Femur (tissue), 1 donor: ENCODE data around the gene PXDN.
"Not testable (repeated sequence)": the region's sequence is repeated elsewhere in the genome, so short reads cannot be mapped to it uniquely, and the experiment has no call there.

ENCODE experiments used
- DNase-seq: peaks from one replicate; pipeline ENCODE4 v3.0.0-alpha.2; 2017

Gene PXDN

DNA sequence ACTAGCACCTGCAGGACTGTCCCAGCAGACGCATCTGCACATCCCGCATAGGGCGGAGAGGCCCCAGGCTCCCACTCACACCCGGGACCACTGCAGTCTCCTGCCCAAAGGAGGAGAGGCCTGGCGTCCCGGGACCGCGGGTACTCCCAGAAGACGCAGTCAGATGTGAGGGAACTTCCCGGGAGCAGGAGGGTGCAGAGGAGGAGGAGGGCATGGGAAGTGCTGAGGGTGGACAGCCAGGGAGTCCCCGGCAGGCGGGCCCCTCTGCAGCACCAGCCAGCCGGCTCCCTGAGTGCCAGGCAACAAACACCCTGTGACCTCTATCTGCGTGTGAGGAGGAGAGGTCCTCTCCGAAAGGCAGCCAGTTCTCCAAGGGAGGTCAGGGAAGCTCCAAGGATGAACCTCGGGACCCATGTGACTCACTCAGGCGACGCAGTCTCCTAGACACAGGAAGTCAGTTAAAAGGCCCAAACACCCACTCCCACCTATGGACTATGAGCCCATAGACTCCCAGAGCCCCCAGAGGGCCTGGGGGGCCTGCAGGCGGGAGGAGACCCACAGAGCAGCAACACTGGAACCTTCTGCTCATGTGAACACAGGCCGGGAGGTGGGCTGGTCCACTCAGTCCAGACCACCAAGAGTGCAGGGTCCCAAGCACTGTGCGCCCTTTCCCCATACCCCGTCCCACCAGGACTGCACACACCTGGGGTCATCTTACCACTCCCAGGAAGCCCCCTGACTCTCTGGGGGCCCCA, 4.2 kb downstream of the PXDN start:
- peak; percentile 16 for DNase-seq

DNA sequence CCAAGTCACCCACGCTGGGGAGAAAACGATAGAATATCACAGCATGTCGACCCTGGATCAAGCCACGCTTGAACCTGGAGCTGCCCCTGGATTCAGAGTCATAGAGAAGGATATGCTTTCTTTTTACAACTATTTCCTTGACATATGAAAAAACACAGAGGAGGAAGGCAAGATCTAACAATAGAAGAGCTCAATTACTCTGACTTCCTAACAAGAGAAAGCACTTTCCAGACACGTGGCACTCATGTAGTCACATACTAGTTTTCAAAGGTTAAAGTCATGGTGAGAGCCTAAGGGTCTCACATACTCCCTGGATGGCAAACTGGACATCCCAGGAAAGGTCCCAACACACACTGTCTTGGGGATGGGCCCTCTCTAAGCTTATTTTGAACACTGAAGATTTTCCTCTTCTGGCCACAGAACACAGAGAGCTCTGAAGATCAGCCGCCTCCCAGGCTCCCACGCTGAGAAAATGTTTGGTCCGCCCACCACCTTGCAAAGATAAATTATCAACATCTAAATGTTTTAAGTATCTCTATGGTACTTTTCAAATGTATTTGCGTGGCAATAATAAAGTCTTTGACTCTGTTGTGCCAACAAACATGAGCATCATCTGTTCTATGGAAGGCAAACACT, 4.9 kb downstream of the PXDN start:
- no peak for DNase-seq

DNA sequence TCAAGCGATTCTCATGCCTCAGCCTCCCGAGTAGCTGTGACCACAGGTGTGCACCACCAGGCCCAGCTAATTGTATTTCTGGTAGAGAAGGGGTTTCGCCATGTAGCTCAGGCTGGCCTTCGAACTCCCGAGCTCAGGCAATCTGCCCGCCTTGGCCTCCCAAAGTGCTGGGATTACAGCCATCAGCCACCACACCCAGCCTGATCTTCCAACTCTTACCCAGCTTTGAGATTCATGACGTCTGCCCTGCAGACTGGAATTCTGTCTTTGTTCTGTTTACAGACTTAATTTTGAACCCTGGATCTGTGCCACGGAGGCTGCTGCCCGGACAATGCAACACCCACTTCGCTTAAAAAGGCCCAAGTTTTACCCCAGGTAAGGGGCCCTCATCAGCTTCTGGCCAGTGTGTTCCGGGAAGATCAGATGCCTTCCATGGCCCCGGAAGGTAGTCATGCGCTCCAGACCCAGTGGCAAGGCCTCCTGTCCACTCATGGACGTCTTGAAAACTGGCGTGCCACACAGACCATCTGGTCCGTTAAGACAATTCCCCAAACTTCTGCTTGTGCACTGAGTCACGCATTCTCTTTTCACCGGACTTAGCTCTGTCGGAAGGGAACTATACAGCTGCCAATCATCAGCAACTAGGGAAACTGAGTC, 5.5 kb downstream of the PXDN start:
- peak; percentile 15 for DNase-seq

- DNase-seq = no peak
Observed at GRCh38 chr2:1738163-1738562, 6.2 kb downstream of the PXDN start.

- no peak for DNase-seq
Observed at GRCh38 chr2:1736997-1737480, 7.3 kb downstream of the PXDN start.

GRCh38 chr2:1736045-1736444, 8.3 kb downstream of the PXDN start:
- no peak for DNase-seq

GRCh38 chr2:1733298-1733697, 11.0 kb downstream of the PXDN start:
- DNase-seq = not testable (repeated sequence)

- DNase-seq = peak; percentile 83
Observed at GRCh38 chr2:1731963-1732768, 12.1 kb downstream of the PXDN start.

- no peak for DNase-seq
Observed at GRCh38 chr2:1731447-1731962, 12.8 kb downstream of the PXDN start.

DNA sequence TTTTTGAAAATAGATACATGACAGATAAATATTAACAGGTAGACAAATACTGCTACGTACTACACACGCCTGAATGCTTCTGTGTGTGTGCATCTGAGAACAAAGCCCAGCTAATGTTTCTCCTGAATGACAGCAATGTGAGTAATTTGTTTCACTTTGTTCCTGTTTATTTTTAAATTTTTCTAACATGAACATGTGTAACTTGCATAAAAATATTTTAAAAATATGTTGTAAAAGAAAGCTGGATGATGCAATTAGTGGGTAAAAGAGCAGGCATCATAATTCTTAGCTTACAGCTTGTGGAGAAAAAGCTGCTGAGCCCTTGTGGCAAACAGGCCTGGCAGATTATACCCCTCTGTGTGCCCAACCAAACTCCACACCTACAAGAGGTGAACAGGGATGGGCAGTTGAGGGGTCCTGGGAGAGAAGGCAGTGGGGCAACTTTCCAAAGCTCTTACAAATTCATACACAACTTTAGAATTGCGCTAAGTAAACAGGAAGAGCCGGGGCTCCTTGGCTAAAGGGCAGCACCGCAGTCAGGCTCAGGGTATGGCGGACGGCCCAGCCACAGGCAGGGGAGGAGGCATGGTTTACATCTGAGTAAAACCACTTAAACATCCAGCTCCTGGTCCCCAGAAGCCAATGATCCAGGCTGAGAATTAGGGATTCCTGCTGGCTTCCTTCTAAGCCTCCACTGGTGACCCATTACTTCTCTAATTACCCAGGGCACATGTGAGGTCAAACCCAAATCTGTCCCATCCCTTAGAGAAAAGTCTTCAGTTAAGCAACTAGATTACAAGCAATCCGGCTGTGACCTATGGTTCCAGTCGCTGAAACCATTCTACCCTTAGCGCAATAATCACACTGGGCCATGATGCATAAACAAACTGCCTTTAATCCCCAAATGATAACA, 14.0 kb downstream of the PXDN start:
- peak; percentile 79 for DNase-seq

DNA sequence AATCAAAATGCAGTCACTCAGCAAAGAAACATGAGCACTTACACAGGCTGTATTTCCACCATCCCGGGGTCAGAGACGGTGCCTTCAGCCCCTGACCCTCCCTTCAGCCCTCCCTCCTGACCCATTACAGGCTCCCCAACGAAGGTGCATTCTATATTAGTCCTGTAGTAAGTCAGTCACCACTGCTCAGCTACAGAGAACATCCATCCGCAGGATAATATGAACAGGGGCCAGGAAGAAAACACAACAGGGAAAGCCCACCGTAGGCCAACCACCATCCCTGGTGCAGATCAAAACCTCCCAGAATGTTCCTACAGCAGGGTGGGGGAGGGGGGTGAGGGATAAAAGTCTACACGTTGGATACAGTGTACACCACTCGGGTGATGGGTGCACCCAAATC, 15.1 kb downstream of the PXDN start:
- DNase-seq = no peak

DNA sequence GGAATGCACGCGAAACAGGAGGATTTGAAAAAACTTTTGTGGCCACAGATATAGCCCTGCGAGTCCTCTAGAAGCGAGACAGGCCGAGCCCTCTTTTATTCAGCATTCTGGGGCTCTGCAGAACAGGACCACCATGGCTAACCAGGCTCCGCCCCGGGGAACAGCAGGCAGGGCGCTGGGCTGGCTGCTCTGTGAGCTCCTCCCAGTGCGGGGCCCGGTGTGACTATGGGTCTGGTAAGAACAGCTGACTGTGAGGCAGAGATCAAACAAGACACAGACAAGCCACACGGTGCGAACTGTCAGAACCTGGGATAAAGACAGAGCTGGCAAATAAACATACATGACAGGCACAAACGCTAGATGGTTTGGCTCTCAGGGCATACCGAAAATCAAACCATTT, 15.5 kb downstream of the PXDN start:
- peak; percentile 69 for DNase-seq

- DNase-seq = peak; percentile 8
Observed at GRCh38 chr2:1727796-1728474, 16.4 kb downstream of the PXDN start.

DNA sequence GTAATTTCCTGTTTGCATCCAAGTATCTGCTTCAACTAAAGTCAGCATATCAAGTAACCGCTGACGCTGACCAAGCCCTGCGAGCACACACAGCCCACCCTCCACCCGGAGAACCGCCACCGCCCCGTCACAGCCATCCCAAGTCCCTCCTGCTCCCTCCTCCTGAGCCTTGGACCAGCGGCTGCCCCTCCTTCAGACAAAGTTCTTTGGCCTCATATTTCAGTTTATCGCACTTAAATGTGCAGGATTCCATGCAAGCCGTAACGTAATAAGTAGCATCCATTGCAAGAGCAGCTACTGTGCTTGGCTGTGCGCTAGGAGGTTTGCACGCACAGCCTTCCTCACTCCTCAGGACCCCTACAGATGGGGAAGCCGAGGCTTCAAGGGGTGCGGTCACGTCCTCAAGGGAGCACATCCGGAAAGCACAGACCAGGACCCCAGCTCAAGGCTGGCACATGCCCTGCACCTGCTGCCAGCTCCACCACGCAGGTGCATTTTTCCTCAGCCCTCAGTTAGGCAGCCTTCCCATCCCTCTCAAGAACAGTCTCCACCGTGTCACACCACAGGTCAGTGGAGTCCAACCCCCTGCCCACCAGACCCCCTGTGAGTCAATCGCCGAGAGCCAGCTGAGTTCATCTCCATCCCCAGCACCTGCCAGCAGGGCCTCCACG, 17.1 kb downstream of the PXDN start:
- DNase-seq = peak; percentile 62

DNA sequence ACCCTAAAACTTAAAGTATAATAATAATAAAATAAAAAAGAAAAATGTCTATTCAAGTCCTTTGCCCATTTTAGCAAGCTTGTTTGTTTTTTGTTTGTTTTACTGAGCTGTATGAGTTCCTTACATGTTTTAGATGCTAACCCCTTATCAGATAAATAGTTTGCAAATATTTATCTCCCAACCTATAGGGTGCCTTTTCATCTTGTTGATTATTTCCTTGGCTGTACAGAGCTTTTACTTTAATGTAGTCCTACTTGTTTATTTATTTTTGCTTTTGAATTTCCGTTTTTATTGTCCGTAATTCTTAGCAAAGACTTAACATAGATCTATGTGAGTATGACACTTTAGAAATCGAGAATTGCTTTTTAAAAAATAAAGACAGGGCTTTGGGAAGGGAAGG, 17.8 kb downstream of the PXDN start:
- no peak for DNase-seq

GRCh38 chr2:1724351-1724750, 20.0 kb downstream of the PXDN start:
- not testable (repeated sequence) for DNase-seq

DNA sequence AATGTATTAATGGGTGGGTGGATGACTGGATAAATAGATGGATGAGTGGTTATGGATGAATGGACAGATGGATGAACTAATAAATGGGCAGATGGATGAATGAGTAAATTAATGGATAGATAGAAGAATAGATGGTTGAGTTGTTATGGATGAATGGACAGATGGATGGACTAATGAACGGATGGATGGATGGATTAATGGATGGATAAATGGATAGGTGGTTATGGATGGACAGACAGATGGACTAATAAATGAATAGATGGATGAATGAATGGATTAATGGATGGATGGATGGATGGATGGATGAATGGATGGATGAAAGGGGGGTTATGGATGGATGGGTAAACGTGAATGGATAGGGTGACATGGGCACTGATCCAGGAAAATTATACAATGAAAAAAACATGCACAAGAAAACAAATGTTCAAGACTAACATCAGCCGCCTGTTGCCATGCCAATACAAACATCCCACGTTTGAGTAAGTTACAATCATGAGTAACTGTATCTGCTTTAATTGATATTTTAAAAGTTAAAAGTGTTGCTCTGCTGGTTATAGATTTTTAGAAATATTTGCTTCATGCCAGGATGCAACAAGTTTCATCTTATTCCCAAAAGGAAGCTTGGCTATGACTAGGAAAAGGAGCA, 20.8 kb downstream of the PXDN start:
- no peak for DNase-seq

GRCh38 chr2:1722692-1723091, 21.6 kb downstream of the PXDN start:
- DNase-seq = no peak

DNA sequence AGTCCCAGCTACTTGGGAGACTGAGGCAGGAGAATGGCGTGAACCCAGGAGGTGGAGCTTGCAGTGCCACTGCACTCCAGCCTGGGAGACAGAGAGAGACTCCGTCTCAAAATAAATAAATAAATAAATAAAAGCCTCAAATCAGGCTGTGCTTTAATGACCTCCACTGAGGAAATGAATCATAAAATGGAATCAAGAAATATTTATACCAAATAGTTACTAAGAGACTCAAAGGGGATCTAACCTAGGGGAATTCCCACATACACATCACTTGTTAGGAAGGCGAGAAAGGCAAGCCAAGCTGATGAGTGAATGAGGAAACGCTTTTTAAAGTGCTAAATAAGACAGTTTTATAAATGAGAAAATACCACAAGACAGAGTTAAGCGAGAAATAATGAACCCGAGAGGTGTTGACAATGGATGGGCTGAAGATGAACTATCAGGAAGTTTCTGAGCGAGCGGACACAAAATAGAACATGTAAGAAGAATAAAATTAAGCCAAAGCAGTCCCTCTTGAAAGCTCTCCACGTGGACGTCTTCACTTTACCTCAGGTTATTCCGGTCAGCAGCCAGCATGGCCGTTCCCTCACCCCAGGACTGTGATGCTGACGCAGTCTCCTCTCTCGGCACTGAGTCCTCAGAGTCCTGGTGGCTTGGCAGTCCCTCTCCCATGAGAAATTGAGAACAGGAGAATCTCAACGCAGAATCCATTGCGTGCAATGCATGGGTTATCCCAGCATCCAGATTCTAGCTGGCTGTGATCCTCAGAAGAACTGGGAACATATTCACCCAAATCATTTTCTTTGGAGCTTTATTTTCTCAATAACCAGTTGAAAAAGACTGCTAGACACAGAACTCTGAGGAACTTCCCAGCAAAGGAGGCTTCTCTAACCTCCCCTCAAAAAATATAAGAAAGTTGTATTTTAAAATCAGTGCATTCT, 22.3 kb downstream of the PXDN start:
- no peak for DNase-seq
